ENCODE measurements around the gene IFT43. TPM values are rescaled to one million over a fixed set of nuclear protein-coding genes. Genes with fewer than 3 reads are reported as not detected.

The IFT43 gene
- total RNA-seq, 1 experiment from 2014 or later = 18.6 TPM

DNA sequence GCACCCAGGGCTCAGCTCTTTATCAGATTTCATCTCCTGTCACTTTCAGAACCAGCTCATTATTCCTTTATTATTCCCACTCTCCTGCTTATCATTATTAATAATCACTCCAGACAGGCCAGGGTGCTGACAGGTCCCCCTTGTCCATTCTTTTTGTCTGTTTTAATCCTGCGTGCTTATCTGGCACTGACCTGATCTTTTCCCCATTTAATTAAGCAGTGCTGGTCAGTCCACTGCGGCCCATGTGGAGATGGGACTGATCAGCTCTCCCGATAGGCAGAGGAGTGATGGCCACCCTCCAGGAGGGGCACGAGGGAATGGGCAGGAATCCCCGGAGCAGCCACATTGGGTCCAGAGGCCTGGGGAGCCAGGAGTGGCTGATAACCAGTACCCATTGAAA is 110.7 kb downstream of the IFT43 start:
- no peak overlapping the region for H2BK12ac ChIP-seq (ENCODE audit: insufficient read length, low read depth, low read length)
- H3K4me2 ChIP-seq (ENCODE audit: insufficient read depth, insufficient read length, low read length) = no peak overlapping the region
- H3K4ac ChIP-seq (ENCODE audit: low read depth, low read length) = no peak overlapping the region
- H2BK120ac ChIP-seq (ENCODE audit: low read depth, low read length, poor library complexity, severe bottlenecking) = no peak overlapping the region
- H3K27me3 ChIP-seq (ENCODE audit: insufficient read depth, low read length) = no peaks in the 10 kb centered on the region
- no peaks in the 10 kb centered on the region for H3K23me2 ChIP-seq (ENCODE audit: insufficient read length, low read depth, low read length, poor library complexity, severe bottlenecking)
- no peak overlapping the region for H3T11ph ChIP-seq (ENCODE audit: low read length)
- WGBS (ENCODE audit: extremely low coverage, insufficient read length, low lambda C conversion rate) = no CpG with 5 or more reads among the region's 5 CpGs
- H3K79me2 ChIP-seq (ENCODE audit: insufficient read depth, low read length) = no peaks in the 10 kb centered on the region
- no peak overlapping the region for H3K56ac ChIP-seq (ENCODE audit: insufficient read length, low read depth, low read length)
- H2BK5ac ChIP-seq (ENCODE audit: insufficient read length, low read length) = no peak overlapping the region
- H4K91ac ChIP-seq (ENCODE audit: insufficient read length, low read depth, low read length) = no peak overlapping the region
- no peak for TF ChIP-seq CTCF (conservative IDR thresholded peaks at IDR 0.05)
- H3K23ac ChIP-seq (ENCODE audit: insufficient read length, low read depth, low read length) = no peak overlapping the region
- no peaks in the 10 kb centered on the region for H3K4me1 ChIP-seq (ENCODE audit: insufficient read depth, low read length)
- no peak overlapping the region for H2BK20ac ChIP-seq (ENCODE audit: low read depth, low read length, poor library complexity, severe bottlenecking)
- no peaks in the 10 kb centered on the region for H4K20me1 ChIP-seq (ENCODE audit: control insufficient read depth, insufficient read depth, insufficient read length)
- H2BK15ac ChIP-seq (ENCODE audit: low read depth, low read length) = 0 out of 2 replicates have a peak overlapping the region, but pooled peaks have one; percentile 9
- H3K14ac ChIP-seq (ENCODE audit: insufficient read depth, low read length) = no peak overlapping the region
- DNase-seq = no peak
- no peak overlapping the region for H3K9ac ChIP-seq (ENCODE audit: extremely low read depth, insufficient read length, low read length)
- H4K8ac ChIP-seq (replicated peaks; ENCODE audit: insufficient read length, low read depth, low read length) = no peak overlapping the region
- H3K9me3 ChIP-seq (ENCODE audit: control insufficient read depth, low read depth, low read length) = no peaks in the 10 kb centered on the region
- no peaks in the 10 kb centered on the region for H3K79me1 ChIP-seq (ENCODE audit: insufficient read depth, low read depth, low read length, poor library complexity, severe bottlenecking)
- Mint-ChIP-seq H3K36me3 (ENCODE audit: insufficient read depth in 1 of 3, low read depth in 3 of 3) (no peaks in the 10 kb centered on the region), H3K4me3 (no peak overlapping the region), H3K4me1 (peaks cover 6 to 18% of the 10 kb centered on the region in 2 experiments), H3K27me3 (ENCODE audit: low read depth) (peaks cover 5% of the 10 kb centered on the region), H3K9me3 (no peaks in the 10 kb centered on the region), H3K27ac (no peak overlapping the region; a peak in 1 of 7 replicates)
- no peak overlapping the region for H4K5ac ChIP-seq (ENCODE audit: insufficient read length, low read depth, low read length)
- H2AFZ ChIP-seq (ENCODE audit: low read length) = no peak overlapping the region
- no peak overlapping the region for H3K18ac ChIP-seq (ENCODE audit: insufficient read length, low read depth, low read length)
- no peak overlapping the region for H2AK5ac ChIP-seq (ENCODE audit: insufficient read length, low read length)
- no peak overlapping the region for H3K27ac ChIP-seq (ENCODE audit: insufficient read length, low read depth, low read length)
